Liver (tissue), 3 donors: ENCODE measurements around the gene TRIM75.

Experiments used
- CTCF ChIP-seq: fragments of 150-350 bp; IDR thresholded peaks from 2 replicates; pipeline ENCODE4 v1.5.1; 2017; ENCODE audit warnings: improper control_type of control experiment, low read depth, low read length; ENCODE audit not compliant: missing input control
- EGR1 ChIP-seq, 2 donors: IDR thresholded peaks; 2 replicates each; pipeline ENCODE4 v1.6.1; 2016 to 2018; ENCODE audit warnings: antibody characterized with exemption in 2 of 2, low read depth in 2 of 2
- FOXA1 ChIP-seq: IDR thresholded peaks from 2 replicates; pipeline ENCODE4 v1.6.1; 2016; ENCODE audit warnings: antibody characterized with exemption
- GABPA ChIP-seq, 2 donors: IDR thresholded peaks in 1 of 2; conservative IDR thresholded peaks in 1 of 2; 2 replicates each; pipeline ENCODE4 v1.6.1; 2016; ENCODE audit warnings: antibody characterized with exemption in 2 of 2, mild to moderate bottlenecking in 1 of 2, moderate library complexity in 1 of 2
- RAD21 ChIP-seq, 2 donors: IDR thresholded peaks; 2 replicates each; pipeline ENCODE4 v1.6.1; 2016; ENCODE audit warnings: antibody characterized with exemption in 2 of 2, mild to moderate bottlenecking in 2 of 2
- RXRA ChIP-seq, 2 donors: IDR thresholded peaks; 2 replicates each; pipeline ENCODE4 v1.6.1; 2017 to 2018; ENCODE audit warnings: antibody characterized with exemption in 2 of 2, mild to moderate bottlenecking in 1 of 2
- SP1 ChIP-seq: IDR thresholded peaks from 2 replicates; pipeline ENCODE4 v1.6.1; 2018; ENCODE audit warnings: antibody characterized with exemption, mild to moderate bottlenecking
- TAF1 ChIP-seq: conservative IDR thresholded peaks from 2 replicates; pipeline ENCODE4 v1.6.1; 2016; ENCODE audit warnings: antibody characterized with exemption, mild to moderate bottlenecking
- YY1 ChIP-seq: IDR thresholded peaks from 2 replicates; pipeline ENCODE4 v1.6.1; 2016; ENCODE audit warnings: antibody characterized with exemption, mild to moderate bottlenecking
- TF ChIP-seq, protein P1 (sequence below): IDR thresholded peaks from 2 replicates; pipeline ENCODE4 v1.6.1; 2016; ENCODE audit warnings: antibody characterized with exemption
- TF ChIP-seq, protein P2 (sequence below): IDR thresholded peaks from 2 replicates; pipeline ENCODE4 v1.6.1; 2016; ENCODE audit warnings: antibody characterized with exemption, mild to moderate bottlenecking
- TF ChIP-seq, protein P3 (sequence below): IDR thresholded peaks from 2 replicates; pipeline ENCODE4 v1.6.1; 2016; ENCODE audit warnings: antibody characterized with exemption
- donor health status: healthy.
- donor health status: healthy.

DNA sequence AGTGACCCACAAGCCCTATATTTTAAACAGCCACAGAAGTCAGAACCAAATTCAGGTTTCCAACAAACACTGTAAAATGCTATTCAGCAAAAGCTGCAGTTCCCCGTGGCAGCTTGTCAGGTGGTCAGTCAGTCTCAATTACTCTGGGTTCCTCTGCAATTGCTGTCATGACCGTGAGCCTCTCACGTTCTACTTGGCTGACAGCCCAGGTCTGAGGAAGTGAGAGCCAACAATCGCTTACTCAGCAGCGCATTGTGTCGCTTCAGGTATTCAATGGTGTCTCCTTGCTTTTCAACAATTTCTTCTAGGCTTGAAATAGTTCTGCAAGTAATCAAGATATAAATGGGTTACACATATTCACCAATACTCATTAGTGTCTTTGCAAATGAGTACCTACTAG is 25.8 kb downstream of the TRIM75 start:
- TF ChIP-seq CTCF (no peak), SP1 (no peak), YY1 (peak; percentile 47), FOXA1 (no peak), TAF1 (no peak), RAD21 (IDR thresholded peaks at IDR 0.05) (peak in 1 of 2 donors; percentile 8), EGR1 (IDR thresholded peaks at IDR 0.05; ENCODE audit: low read depth in 2 of 2) (no peak), RXRA (IDR thresholded peaks at IDR 0.05) (peak in 1 of 2 donors; percentile 17), GABPA (IDR thresholded peaks at IDR 0.05 in 1 of 2, conservative IDR thresholded peaks at IDR 0.05 in 1 of 2) (no peak)
- TF ChIP-seq, protein P1, sequence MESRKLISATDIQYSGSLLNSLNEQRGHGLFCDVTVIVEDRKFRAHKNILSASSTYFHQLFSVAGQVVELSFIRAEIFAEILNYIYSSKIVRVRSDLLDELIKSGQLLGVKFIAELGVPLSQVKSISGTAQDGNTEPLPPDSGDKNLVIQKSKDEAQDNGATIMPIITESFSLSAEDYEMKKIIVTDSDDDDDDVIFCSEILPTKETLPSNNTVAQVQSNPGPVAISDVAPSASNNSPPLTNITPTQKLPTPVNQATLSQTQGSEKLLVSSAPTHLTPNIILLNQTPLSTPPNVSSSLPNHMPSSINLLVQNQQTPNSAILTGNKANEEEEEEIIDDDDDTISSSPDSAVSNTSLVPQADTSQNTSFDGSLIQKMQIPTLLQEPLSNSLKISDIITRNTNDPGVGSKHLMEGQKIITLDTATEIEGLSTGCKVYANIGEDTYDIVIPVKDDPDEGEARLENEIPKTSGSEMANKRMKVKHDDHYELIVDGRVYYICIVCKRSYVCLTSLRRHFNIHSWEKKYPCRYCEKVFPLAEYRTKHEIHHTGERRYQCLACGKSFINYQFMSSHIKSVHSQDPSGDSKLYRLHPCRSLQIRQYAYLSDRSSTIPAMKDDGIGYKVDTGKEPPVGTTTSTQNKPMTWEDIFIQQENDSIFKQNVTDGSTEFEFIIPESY: no peak
- TF ChIP-seq, protein P2, sequence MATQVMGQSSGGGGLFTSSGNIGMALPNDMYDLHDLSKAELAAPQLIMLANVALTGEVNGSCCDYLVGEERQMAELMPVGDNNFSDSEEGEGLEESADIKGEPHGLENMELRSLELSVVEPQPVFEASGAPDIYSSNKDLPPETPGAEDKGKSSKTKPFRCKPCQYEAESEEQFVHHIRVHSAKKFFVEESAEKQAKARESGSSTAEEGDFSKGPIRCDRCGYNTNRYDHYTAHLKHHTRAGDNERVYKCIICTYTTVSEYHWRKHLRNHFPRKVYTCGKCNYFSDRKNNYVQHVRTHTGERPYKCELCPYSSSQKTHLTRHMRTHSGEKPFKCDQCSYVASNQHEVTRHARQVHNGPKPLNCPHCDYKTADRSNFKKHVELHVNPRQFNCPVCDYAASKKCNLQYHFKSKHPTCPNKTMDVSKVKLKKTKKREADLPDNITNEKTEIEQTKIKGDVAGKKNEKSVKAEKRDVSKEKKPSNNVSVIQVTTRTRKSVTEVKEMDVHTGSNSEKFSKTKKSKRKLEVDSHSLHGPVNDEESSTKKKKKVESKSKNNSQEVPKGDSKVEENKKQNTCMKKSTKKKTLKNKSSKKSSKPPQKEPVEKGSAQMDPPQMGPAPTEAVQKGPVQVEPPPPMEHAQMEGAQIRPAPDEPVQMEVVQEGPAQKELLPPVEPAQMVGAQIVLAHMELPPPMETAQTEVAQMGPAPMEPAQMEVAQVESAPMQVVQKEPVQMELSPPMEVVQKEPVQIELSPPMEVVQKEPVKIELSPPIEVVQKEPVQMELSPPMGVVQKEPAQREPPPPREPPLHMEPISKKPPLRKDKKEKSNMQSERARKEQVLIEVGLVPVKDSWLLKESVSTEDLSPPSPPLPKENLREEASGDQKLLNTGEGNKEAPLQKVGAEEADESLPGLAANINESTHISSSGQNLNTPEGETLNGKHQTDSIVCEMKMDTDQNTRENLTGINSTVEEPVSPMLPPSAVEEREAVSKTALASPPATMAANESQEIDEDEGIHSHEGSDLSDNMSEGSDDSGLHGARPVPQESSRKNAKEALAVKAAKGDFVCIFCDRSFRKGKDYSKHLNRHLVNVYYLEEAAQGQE: no peak
- TF ChIP-seq, protein P3, sequence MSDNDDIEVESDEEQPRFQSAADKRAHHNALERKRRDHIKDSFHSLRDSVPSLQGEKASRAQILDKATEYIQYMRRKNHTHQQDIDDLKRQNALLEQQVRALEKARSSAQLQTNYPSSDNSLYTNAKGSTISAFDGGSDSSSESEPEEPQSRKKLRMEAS: no peak
